HepG2 (cell line): ENCODE measurements around the gene SNCG. TPM values are rescaled to one million over a fixed set of nuclear protein-coding genes. Genes with fewer than 3 reads are reported as not detected.
A peak's percentile ranks its signal among the peaks of the same experiment; 100 is the strongest.

Experiments
- ATAC-seq: fragments of 200-7000 bp; cut with Tn5 transposase; 3 replicates; pipeline ENCODE4 v1.9.1; 2020; ENCODE audit warnings: mild to moderate bottlenecking, moderate library complexity
- BruUV-seq: library from RNA; stranded (reverse); fragments of 400-500 nt; replicated peaks from 2 replicates; lab custom pipeline; 2021; lab: Mats Ljungman, UMichigan
- CTCF ChIA-PET: fragments of 300-600 bp; formaldehyde crosslinking; extraction: SDS; loops from one replicate; lab custom pipeline; 2021; ENCODE audit warnings: low total read pairs, inconsistent platforms, low intra/inter-chr PET ratio; lab: Yijun Ruan, JAX
- POLR2A ChIA-PET: fragments of 350-600 bp; sonication (Branson Sonifier 250); formaldehyde crosslinking; loops from one replicate; lab custom pipeline; 2020; ENCODE audit warnings: antibody characterized with exemption, inconsistent platforms; lab: Yijun Ruan, JAX
- DNase-seq: peaks from one replicate; pipeline ENCODE4 v3.0.0-alpha.2; 2015; ENCODE audit warnings: low spot score
- FAIRE-seq: peaks from 3 replicates; lab custom pipeline; 2011; peaks lifted over from hg19 to GRCh38; lab: Jason Lieb, UNC
- H2AFZ ChIP-seq: one replicate; pipeline ENCODE4 v1.6.1; 2011; ENCODE audit warnings: low read length, inconsistent platforms
- H3K27ac ChIP-seq: fragments of 300-600 bp; 3 replicates; pipeline ENCODE4 v1.8.0; 2011; ENCODE audit warnings: mixed run types, mild to moderate bottlenecking, mixed read lengths, low read length, inconsistent platforms; ENCODE audit not compliant: insufficient read depth; ENCODE audit errors: extremely low read length
- H3K27me3 ChIP-seq, 2 experiments: fragments of 200-600 bp in 1 of 2; 2 replicates in 1 of 2; 3 replicates in 1 of 2; pipeline versions ENCODE4 v1.6.0 to v1.8.0; 2011; ENCODE audit warnings: low read length in 2 of 2, mild to moderate bottlenecking in 2 of 2, moderate library complexity in 2 of 2, inconsistent platforms in 1 of 2; ENCODE audit not compliant: insufficient read depth in 2 of 2, control insufficient read depth in 1 of 2
- H3K36me3 ChIP-seq, 2 experiments: fragments of 200-600 bp in 1 of 2; replicated peaks in 1 of 2; 2 replicates in 1 of 2; 3 replicates in 1 of 2; pipeline versions ENCODE4 v1.5.1 to v1.8.0; 2011; ENCODE audit warnings: low read length in 2 of 2, inconsistent platforms in 1 of 2; ENCODE audit not compliant: insufficient read depth in 2 of 2, control insufficient read depth in 1 of 2
- H3K4me1 ChIP-seq: 2 replicates; pipeline ENCODE4 v1.5.1; 2012; ENCODE audit warnings: low read length, inconsistent platforms; ENCODE audit not compliant: insufficient read depth
- H3K4me2 ChIP-seq: 2 replicates; pipeline ENCODE4 v1.6.0; 2011; ENCODE audit warnings: low read depth, low read length, inconsistent platforms
- H3K4me3 ChIP-seq, 3 experiments: fragments of 200-600 bp in 1 of 3; sonication (generic), shearing (Covaris generic) in 1 of 3; replicated peaks in 1 of 3; 2 replicates each; pipeline ENCODE4 v1.5.1; 2011 to 2016; ENCODE audit warnings: low read length in 3 of 3, inconsistent platforms in 2 of 3, low read depth in 2 of 3, mild to moderate bottlenecking in 2 of 3, control low read depth in 1 of 3, mixed read lengths in 1 of 3; ENCODE audit not compliant: insufficient read depth in 1 of 3
- H3K79me2 ChIP-seq: one replicate; pipeline ENCODE4 v1.6.1; 2011; ENCODE audit warnings: low read length, inconsistent platforms; ENCODE audit not compliant: insufficient read depth
- H3K9ac ChIP-seq: 2 replicates; pipeline ENCODE4 v1.6.0; 2011; ENCODE audit warnings: mild to moderate bottlenecking, low read depth, low read length, inconsistent platforms; ENCODE audit not compliant: insufficient read depth
- H3K9me3 ChIP-seq: 2 replicates; pipeline ENCODE4 v1.5.1; 2012; ENCODE audit warnings: mild to moderate bottlenecking, low read length
- H4K20me1 ChIP-seq: 2 replicates; pipeline ENCODE4 v1.6.0; 2011; ENCODE audit warnings: inconsistent platforms, mild to moderate bottlenecking, low read length, moderate library complexity; ENCODE audit not compliant: insufficient read depth
- HNF1B ChIP-seq: sonication (generic); formaldehyde crosslinking; IDR thresholded peaks from 2 replicates; pipeline ENCODE4 v1.5.1; 2020; ENCODE audit warnings: mild to moderate bottlenecking, moderate library complexity, missing genetic modification reagents
- KMT2B ChIP-seq: IDR thresholded peaks from 2 replicates; pipeline ENCODE4 v1.6.1; 2016; ENCODE audit warnings: missing genetic modification reagents, missing compliant biosample characterization
- MLX ChIP-seq: IDR thresholded peaks from 2 replicates; pipeline ENCODE4 v1.6.1; 2016
- NAIF1 ChIP-seq: sonication (generic); formaldehyde crosslinking; IDR thresholded peaks from 2 replicates; pipeline ENCODE4 v1.5.0; 2020; ENCODE audit warnings: mild to moderate bottlenecking, missing genetic modification reagents, borderline replicate concordance
- SKI ChIP-seq: fragments of 450-650 bp; IDR thresholded peaks from one replicate; pipeline ENCODE4 v1.6.1; 2018; ENCODE audit warnings: mild to moderate bottlenecking; ENCODE audit not compliant: partially characterized antibody
- SNRNP70 ChIP-seq: fragments of 200-400 bp; formaldehyde crosslinking; IDR thresholded peaks from 2 replicates; pipeline ENCODE4 v1.6.1; 2017; ENCODE audit warnings: mild to moderate bottlenecking, low read depth, low read length, moderate library complexity
- THAP9 ChIP-seq: sonication (generic); formaldehyde crosslinking; IDR thresholded peaks from 2 replicates; pipeline ENCODE4; 2020; ENCODE audit warnings: missing genetic modification reagents, mild to moderate bottlenecking, borderline replicate concordance
- THYN1 ChIP-seq: sonication (generic); formaldehyde crosslinking; IDR thresholded peaks from 2 replicates; pipeline ENCODE4 v1.8.1; 2023; ENCODE audit warnings: low read depth, mild to moderate bottlenecking, moderate library complexity, missing genetic modification reagents, borderline replicate concordance
- ZNF20 ChIP-seq: sonication (generic); formaldehyde crosslinking; IDR thresholded peaks from 2 replicates; pipeline ENCODE4 v1.4.0; 2020; ENCODE audit warnings: mild to moderate bottlenecking, moderate library complexity, missing genetic modification reagents
- ZNF44 ChIP-seq: sonication (generic); formaldehyde crosslinking; IDR thresholded peaks from 2 replicates; pipeline ENCODE4 v1.5.1; 2020; ENCODE audit warnings: mild to moderate bottlenecking, missing genetic modification reagents
- ZNF776 ChIP-seq: sonication (generic); formaldehyde crosslinking; IDR thresholded peaks from 2 replicates; pipeline ENCODE4 v1.4.0; 2020; ENCODE audit warnings: mild to moderate bottlenecking, missing genetic modification reagents
- ZSCAN12 ChIP-seq: sonication (generic); formaldehyde crosslinking; IDR thresholded peaks from 2 replicates; pipeline ENCODE4 v1.9.0; 2021; ENCODE audit warnings: mild to moderate bottlenecking, missing genetic modification reagents
- WGBS: methylation state at CpG from one replicate; pipeline ENCODE4 v1.1.6; 2017; ENCODE audit warnings: low lambda C conversion rate; 5-methylcytosine and 5-hydroxymethylcytosine counted together
- in situ Hi-C: cut with HindIII; loops from 2 replicates; pipeline ENCODE4 v1.10.0; 2017; ENCODE audit warnings: low pct_unique_long_range_greater_than_20kb; ENCODE audit not compliant: extremely low pct_ligation_motif_present
- intact Hi-C: fragments of 100-400 bp; cut with micrococcal nuclease; formaldehyde crosslinking; loops from one replicate; pipeline ENCODE4 v1.10.0; 2022; ENCODE audit not compliant: unreplicated experiment
- polyA plus RNA-seq, 8 experiments: library from polyadenylated mRNA; depleted of rRNA in 3 of 8; stranded (reverse) in 7 of 8; unstranded in 1 of 8; fragments of >200 nt; fragmentation: Illumina TruSeq in 4 of 8; extraction: Trizol in 4 of 8; gene quantifications; 2 replicates each; pipeline versions ENCODE4 v1.2.1 to v1.2.3, GENCODE V29; 2011 to 2016; ENCODE audit warnings: low read depth in 4 of 8, missing spikeins in 1 of 8, mixed read lengths in 1 of 8; ENCODE audit not compliant: insufficient read depth in 1 of 8
- total RNA-seq, 5 experiments: library from RNA; depleted of rRNA; stranded (reverse); fragments of >200 nt; fragmentation: Illumina TruSeq; extraction: Trizol; gene quantifications; 2 replicates each; pipeline ENCODE4 v1.2.3, GENCODE V29; 2016; ENCODE audit warnings: low read depth in 1 of 5
- TF ChIP-seq, protein P1 (sequence below): sonication (generic); formaldehyde crosslinking; conservative IDR thresholded peaks from 2 replicates; pipeline ENCODE4 v1.4.0; 2020; ENCODE audit warnings: missing genetic modification reagents

Gene SNCG
- total and polyA plus RNA-seq, 2 of the 13 experiments (the other 11 are each of a cell fraction or from before 2014, with no cell fraction given): 0.22 to 0.91 TPM

DNA sequence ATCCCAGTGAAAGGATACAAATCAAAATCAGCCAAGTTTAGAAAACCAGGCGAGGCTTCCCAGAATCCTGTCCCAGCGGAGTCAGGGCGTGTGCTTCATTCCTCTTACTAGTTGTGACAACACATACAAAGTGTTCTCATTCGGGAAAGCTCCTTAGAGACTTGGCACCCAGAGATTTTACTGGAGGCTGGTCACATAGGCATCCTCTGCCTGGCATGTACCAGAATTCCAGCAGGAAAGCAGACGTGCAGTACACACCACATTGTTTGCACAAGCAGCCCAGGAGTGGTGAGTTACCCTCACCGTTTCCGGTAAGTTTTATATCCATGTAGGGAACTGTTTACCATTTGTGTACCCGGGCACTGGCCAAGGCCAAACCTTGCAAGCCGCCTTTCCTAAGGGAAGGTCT lies 35.8 kb upstream of the SNCG start (continued):
- TF ChIP-seq HNF1B (CRISPR knock-in tag) (0 out of 2 replicates have a peak, but pooled peaks have one; percentile 24), ZNF20 (CRISPR knock-in tag) (no peak), THAP9 (CRISPR knock-in tag) (no peak), MLX (CRISPR knock-in tag) (no peak)
- TF ChIP-seq, all 625 proteins: peak for 10

DNA sequence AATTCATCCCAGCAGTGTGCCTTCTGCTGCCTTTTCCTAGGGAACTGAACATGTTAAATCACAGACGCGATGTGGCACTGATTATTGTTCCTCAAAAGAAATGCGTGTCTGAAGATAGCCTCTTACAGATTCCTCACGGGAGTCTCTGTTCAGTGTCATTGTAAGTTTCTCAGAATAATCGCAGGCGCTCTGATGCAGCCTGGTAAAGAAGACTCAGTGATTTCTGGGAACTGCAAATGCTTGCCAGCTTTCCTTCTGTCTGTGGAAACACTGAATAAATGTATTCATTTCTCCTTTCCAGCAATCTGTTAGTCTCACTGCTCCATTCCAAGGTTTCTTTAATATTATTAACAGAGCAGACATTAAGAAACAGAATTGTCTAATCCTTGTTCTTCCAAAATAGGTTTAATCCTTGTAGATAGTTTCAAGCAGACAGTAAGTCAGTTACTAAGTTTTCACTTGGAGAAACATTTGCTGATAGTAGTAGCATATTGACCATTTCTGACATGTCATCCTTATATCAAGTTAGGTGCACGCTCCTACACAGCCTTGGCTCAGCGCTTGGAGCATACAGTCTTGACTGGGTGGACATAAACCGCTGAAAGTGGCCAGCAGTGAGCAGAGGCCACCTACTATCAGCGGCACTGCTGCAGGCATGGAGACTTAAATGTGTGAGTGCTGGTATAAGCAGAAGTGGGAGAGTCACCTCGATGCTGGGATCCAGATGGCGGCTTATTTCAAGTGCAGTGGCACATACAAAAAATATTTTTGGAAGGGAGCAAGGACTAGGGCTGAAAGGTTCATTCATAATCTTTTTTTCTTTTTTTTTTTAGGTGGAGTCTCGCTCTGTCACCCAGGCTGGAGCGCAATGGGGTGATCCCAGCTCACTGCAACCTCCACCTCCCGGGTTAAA lies 28.7 kb upstream of the SNCG start:
- Histone ChIP-seq H3K4me3 (no peak overlapping the region), H3K36me3 (no peaks in the 10 kb centered on the region; a peak in 1 of 5 replicates), H3K9me3 (no peaks in the 10 kb centered on the region), H3K79me2 (no peaks in the 10 kb centered on the region), H4K20me1 (no peaks in the 10 kb centered on the region), H3K4me1 (peaks cover 7% of the 10 kb centered on the region), H3K9ac (no peak overlapping the region), H3K27me3 (no peaks in the 10 kb centered on the region; a peak in 1 of 5 replicates), H2AFZ (no peak overlapping the region), H3K27ac (no peak overlapping the region), H3K4me2 (no peak overlapping the region)
- DNase-seq (no peak), ATAC-seq (no peak), FAIRE-seq (no peak)
- CTCF ChIA-PET: no interaction called here
- BruUV-seq: no TSS peak
- in situ Hi-C loops (no loop called here), intact Hi-C loops (no loop called here)
- 94% methylated on average over 15 of the region's 15 CpGs for WGBS
- POLR2A ChIA-PET: no interaction called here
- no peak for TF ChIP-seq ZSCAN12 (CRISPR knock-in tag)
- no peak for TF ChIP-seq KMT2B (CRISPR knock-in tag)
- TF ChIP-seq, protein P1, sequence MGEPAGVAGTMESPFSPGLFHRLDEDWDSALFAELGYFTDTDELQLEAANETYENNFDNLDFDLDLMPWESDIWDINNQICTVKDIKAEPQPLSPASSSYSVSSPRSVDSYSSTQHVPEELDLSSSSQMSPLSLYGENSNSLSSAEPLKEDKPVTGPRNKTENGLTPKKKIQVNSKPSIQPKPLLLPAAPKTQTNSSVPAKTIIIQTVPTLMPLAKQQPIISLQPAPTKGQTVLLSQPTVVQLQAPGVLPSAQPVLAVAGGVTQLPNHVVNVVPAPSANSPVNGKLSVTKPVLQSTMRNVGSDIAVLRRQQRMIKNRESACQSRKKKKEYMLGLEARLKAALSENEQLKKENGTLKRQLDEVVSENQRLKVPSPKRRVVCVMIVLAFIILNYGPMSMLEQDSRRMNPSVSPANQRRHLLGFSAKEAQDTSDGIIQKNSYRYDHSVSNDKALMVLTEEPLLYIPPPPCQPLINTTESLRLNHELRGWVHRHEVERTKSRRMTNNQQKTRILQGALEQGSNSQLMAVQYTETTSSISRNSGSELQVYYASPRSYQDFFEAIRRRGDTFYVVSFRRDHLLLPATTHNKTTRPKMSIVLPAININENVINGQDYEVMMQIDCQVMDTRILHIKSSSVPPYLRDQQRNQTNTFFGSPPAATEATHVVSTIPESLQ: no peak
- no peak for TF ChIP-seq THYN1
- no peak for TF ChIP-seq ZNF44 (CRISPR knock-in tag)
- TF ChIP-seq ZNF776 (CRISPR knock-in tag): no peak
- TF ChIP-seq SKI: no peak
- no peak for TF ChIP-seq NAIF1 (CRISPR knock-in tag)
- TF ChIP-seq SNRNP70: no peak
